HepG2 (cell line): ENCODE results near the gene CHKA. TPM values are rescaled to one million over a fixed set of nuclear protein-coding genes. Genes with fewer than 3 reads are reported as not detected.

Experiments used
- ATAC-seq: fragments of 200-7000 bp; cut with Tn5 transposase; 3 replicates; pipeline ENCODE4 v1.9.1; 2020; ENCODE audit warnings: mild to moderate bottlenecking, moderate library complexity
- BruUV-seq: library from RNA; stranded (reverse); fragments of 400-500 nt; replicated peaks from 2 replicates; lab custom pipeline; 2021; lab: Mats Ljungman, UMichigan
- CTCF ChIA-PET: fragments of 300-600 bp; formaldehyde crosslinking; extraction: SDS; loops from one replicate; lab custom pipeline; 2021; ENCODE audit warnings: low total read pairs, inconsistent platforms, low intra/inter-chr PET ratio; lab: Yijun Ruan, JAX
- POLR2A ChIA-PET: fragments of 350-600 bp; sonication (Branson Sonifier 250); formaldehyde crosslinking; loops from one replicate; lab custom pipeline; 2020; ENCODE audit warnings: antibody characterized with exemption, inconsistent platforms; lab: Yijun Ruan, JAX
- DNase-seq: peaks from one replicate; pipeline ENCODE4 v3.0.0-alpha.2; 2015; ENCODE audit warnings: low spot score
- FAIRE-seq: peaks from 3 replicates; lab custom pipeline; 2011; peaks lifted over from hg19 to GRCh38; lab: Jason Lieb, UNC
- H2AFZ ChIP-seq: one replicate; pipeline ENCODE4 v1.6.1; 2011; ENCODE audit warnings: low read length, inconsistent platforms
- H3K27ac ChIP-seq: fragments of 300-600 bp; 3 replicates; pipeline ENCODE4 v1.8.0; 2011; ENCODE audit warnings: mixed run types, mild to moderate bottlenecking, mixed read lengths, low read length, inconsistent platforms; ENCODE audit not compliant: insufficient read depth; ENCODE audit errors: extremely low read length
- H3K27me3 ChIP-seq, 2 experiments: fragments of 200-600 bp in 1 of 2; 2 replicates in 1 of 2; 3 replicates in 1 of 2; pipeline versions ENCODE4 v1.6.0 to v1.8.0; 2011; ENCODE audit warnings: low read length in 2 of 2, mild to moderate bottlenecking in 2 of 2, moderate library complexity in 2 of 2, inconsistent platforms in 1 of 2; ENCODE audit not compliant: insufficient read depth in 2 of 2, control insufficient read depth in 1 of 2
- H3K36me3 ChIP-seq, 2 experiments: fragments of 200-600 bp in 1 of 2; replicated peaks in 1 of 2; 2 replicates in 1 of 2; 3 replicates in 1 of 2; pipeline versions ENCODE4 v1.5.1 to v1.8.0; 2011; ENCODE audit warnings: low read length in 2 of 2, inconsistent platforms in 1 of 2; ENCODE audit not compliant: insufficient read depth in 2 of 2, control insufficient read depth in 1 of 2
- H3K4me1 ChIP-seq: 2 replicates; pipeline ENCODE4 v1.5.1; 2012; ENCODE audit warnings: low read length, inconsistent platforms; ENCODE audit not compliant: insufficient read depth
- H3K4me2 ChIP-seq: 2 replicates; pipeline ENCODE4 v1.6.0; 2011; ENCODE audit warnings: low read depth, low read length, inconsistent platforms
- H3K4me3 ChIP-seq, 3 experiments: fragments of 200-600 bp in 1 of 3; sonication (generic), shearing (Covaris generic) in 1 of 3; replicated peaks in 1 of 3; 2 replicates each; pipeline ENCODE4 v1.5.1; 2011 to 2016; ENCODE audit warnings: low read length in 3 of 3, inconsistent platforms in 2 of 3, low read depth in 2 of 3, mild to moderate bottlenecking in 2 of 3, control low read depth in 1 of 3, mixed read lengths in 1 of 3; ENCODE audit not compliant: insufficient read depth in 1 of 3
- H3K79me2 ChIP-seq: one replicate; pipeline ENCODE4 v1.6.1; 2011; ENCODE audit warnings: low read length, inconsistent platforms; ENCODE audit not compliant: insufficient read depth
- H3K9ac ChIP-seq: 2 replicates; pipeline ENCODE4 v1.6.0; 2011; ENCODE audit warnings: mild to moderate bottlenecking, low read depth, low read length, inconsistent platforms; ENCODE audit not compliant: insufficient read depth
- H3K9me3 ChIP-seq: 2 replicates; pipeline ENCODE4 v1.5.1; 2012; ENCODE audit warnings: mild to moderate bottlenecking, low read length
- H4K20me1 ChIP-seq: 2 replicates; pipeline ENCODE4 v1.6.0; 2011; ENCODE audit warnings: inconsistent platforms, mild to moderate bottlenecking, low read length, moderate library complexity; ENCODE audit not compliant: insufficient read depth
- HNF1B ChIP-seq: sonication (generic); formaldehyde crosslinking; IDR thresholded peaks from 2 replicates; pipeline ENCODE4 v1.5.1; 2020; ENCODE audit warnings: mild to moderate bottlenecking, moderate library complexity, missing genetic modification reagents
- PRDM10 ChIP-seq: sonication (generic); formaldehyde crosslinking; IDR thresholded peaks from 2 replicates; pipeline ENCODE4 v1.4.0; 2020; ENCODE audit warnings: low read depth, missing genetic modification reagents
- SP5 ChIP-seq: IDR thresholded peaks from 2 replicates; pipeline ENCODE4 v1.6.1; 2016; ENCODE audit warnings: low read depth, borderline replicate concordance
- THAP9 ChIP-seq: sonication (generic); formaldehyde crosslinking; IDR thresholded peaks from 2 replicates; pipeline ENCODE4; 2020; ENCODE audit warnings: missing genetic modification reagents, mild to moderate bottlenecking, borderline replicate concordance
- ZNF18 ChIP-seq: sonication (generic); formaldehyde crosslinking; IDR thresholded peaks from 2 replicates; pipeline ENCODE4 v1.8.0; 2022; ENCODE audit warnings: mild to moderate bottlenecking, missing genetic modification reagents; ENCODE audit not compliant: insufficient replicate concordance
- ZNF24 ChIP-seq: fragments of 450-650 bp; IDR thresholded peaks from 2 replicates; pipeline ENCODE4 v1.6.1; 2017; ENCODE audit warnings: antibody characterized with exemption, mild to moderate bottlenecking
- ZNF7 ChIP-seq: IDR thresholded peaks from 2 replicates; pipeline ENCODE4 v1.6.1; 2016; ENCODE audit warnings: missing biosample characterization, missing genetic modification reagents
- ZNF773 ChIP-seq: sonication (generic); formaldehyde crosslinking; IDR thresholded peaks from 2 replicates; pipeline ENCODE4 v1.4.0; 2020; ENCODE audit warnings: missing genetic modification reagents, borderline replicate concordance
- WGBS: methylation state at CpG from one replicate; pipeline ENCODE4 v1.1.6; 2017; ENCODE audit warnings: low lambda C conversion rate; 5-methylcytosine and 5-hydroxymethylcytosine counted together
- in situ Hi-C: cut with HindIII; loops from 2 replicates; pipeline ENCODE4 v1.10.0; 2017; ENCODE audit warnings: low pct_unique_long_range_greater_than_20kb; ENCODE audit not compliant: extremely low pct_ligation_motif_present
- intact Hi-C: fragments of 100-400 bp; cut with micrococcal nuclease; formaldehyde crosslinking; loops from one replicate; pipeline ENCODE4 v1.10.0; 2022; ENCODE audit not compliant: unreplicated experiment
- polyA plus RNA-seq, 8 experiments: library from polyadenylated mRNA; depleted of rRNA in 3 of 8; stranded (reverse) in 7 of 8; unstranded in 1 of 8; fragments of >200 nt; fragmentation: Illumina TruSeq in 4 of 8; extraction: Trizol in 4 of 8; gene quantifications; 2 replicates each; pipeline versions ENCODE4 v1.2.1 to v1.2.3, GENCODE V29; 2011 to 2016; ENCODE audit warnings: low read depth in 4 of 8, missing spikeins in 1 of 8, mixed read lengths in 1 of 8; ENCODE audit not compliant: insufficient read depth in 1 of 8
- total RNA-seq, 5 experiments: library from RNA; depleted of rRNA; stranded (reverse); fragments of >200 nt; fragmentation: Illumina TruSeq; extraction: Trizol; gene quantifications; 2 replicates each; pipeline ENCODE4 v1.2.3, GENCODE V29; 2016; ENCODE audit warnings: low read depth in 1 of 5

The CHKA gene
- total and polyA plus RNA-seq, 2 of the 13 experiments (the other 11 are each of a cell fraction or from before 2014, with no cell fraction given), result 71.6 to 92.7 TPM

- CTCF ChIA-PET, result no interaction called here
- no peak for DNase-seq
- no peak overlapping the region for H3K4me2 ChIP-seq
- WGBS, result over 99% methylated on average over 3 of the region's 3 CpGs
- TF ChIP-seq ZNF773 (CRISPR knock-in tag) (no peak), HNF1B (CRISPR knock-in tag) (no peak), PRDM10 (no peak), SP5 (no peak), ZNF24 (no peak), ZNF18 (CRISPR knock-in tag) (no peak), ZNF7 (no peak), THAP9 (CRISPR knock-in tag) (no peak)
- TF ChIP-seq, all 625 proteins: peak for 0
- ATAC-seq (no peak), FAIRE-seq (no peak)
- Histone ChIP-seq H3K9ac (no peak overlapping the region), H3K27ac (no peak overlapping the region), H3K79me2 (peaks cover 91% of the 10 kb centered on the region), H3K4me1 (peaks cover 2% of the 10 kb centered on the region), H3K27me3 (no peaks in the 10 kb centered on the region), H2AFZ (no peak overlapping the region), H3K4me3 (no peak overlapping the region), H3K36me3 (peaks cover 21 to 60% of the 10 kb centered on the region in 2 experiments), H3K9me3 (no peaks in the 10 kb centered on the region), H4K20me1 (0 out of 2 replicates have a peak, but pooled peaks cover 8% of the 10 kb centered on the region)
- BruUV-seq, result no TSS peak
- POLR2A ChIA-PET, result no interaction called here
- in situ Hi-C loops, result no loop called here
- intact Hi-C loops, result no loop called here
These were observed 37.7 kb downstream of the CHKA start for GRCh38 chr11:68083517-68083916.
